HG02798 (cell line): ENCODE data around the gene DNAJC1.

Source experiments
- ATAC-seq: cut with Tn5 transposase; IDR thresholded peaks from one replicate; pipeline ENCODE4 v1.9.1; 2021; ENCODE audit warnings: mild to moderate bottlenecking; ENCODE audit not compliant: unreplicated experiment, poor library complexity

DNAJC1 gene

DNA sequence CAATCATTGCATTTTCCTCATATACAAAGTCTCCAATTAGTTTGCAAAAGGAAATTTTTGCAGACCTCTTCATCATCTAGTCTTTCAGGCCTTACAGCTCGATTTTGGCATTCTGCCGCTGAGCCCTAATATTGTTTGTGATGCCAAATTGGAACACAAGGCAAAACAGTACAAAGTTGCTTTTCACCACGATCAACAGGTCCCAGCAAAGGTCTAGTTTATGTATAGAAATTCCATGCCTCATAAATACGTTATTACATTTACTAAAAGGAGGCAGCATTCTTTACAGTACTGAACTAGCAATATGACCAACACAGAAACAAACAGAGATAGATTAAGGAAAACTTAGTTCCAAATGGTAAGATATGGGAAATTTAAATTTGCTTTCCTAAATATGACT lies 7.0 kb upstream of the DNAJC1 start:
- ATAC-seq = no peak

DNA sequence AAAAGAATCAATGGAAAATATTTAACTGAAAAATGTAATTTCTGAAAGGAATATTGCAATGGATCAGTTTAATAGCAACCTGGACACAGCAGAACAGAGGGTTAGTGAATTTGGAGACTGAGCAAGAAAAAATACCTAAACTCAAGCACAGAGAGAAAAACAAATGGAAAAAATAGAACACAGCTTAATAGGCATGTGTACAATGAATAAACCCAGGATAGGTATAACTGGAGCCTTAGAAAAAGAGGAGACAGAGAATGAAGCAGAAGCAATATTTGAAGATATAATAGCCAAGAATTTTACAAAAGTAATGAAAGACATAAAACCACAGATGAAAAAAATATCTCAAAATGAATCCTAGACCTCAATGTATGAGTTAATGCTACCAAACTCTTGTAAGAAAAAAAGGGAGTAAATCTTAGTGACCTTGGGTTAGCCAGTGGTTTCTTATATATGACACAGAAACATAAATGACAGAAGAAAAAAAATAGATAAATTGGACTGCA lies 2.9 kb upstream of the DNAJC1 start:
- ATAC-seq = no peak

DNA sequence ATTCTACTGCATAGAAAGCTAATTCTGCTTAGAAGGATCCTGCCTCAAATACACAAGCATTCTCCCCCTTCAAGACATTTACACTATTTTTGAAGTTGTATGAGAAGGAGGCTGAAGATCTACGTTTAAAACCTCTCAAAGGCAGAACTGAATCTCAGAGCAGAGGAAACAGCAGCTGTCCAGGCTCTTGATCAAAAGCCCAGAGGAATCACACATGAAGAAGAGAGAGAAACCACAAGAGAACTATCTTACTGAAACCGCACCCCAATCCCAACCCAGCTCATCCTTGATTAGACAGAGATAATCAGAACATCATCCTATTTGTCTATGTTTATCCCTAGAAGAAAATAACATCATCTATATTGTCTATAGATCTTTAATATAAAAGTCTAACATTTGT lies 2.2 kb upstream of the DNAJC1 start:
- ATAC-seq = no peak

DNA sequence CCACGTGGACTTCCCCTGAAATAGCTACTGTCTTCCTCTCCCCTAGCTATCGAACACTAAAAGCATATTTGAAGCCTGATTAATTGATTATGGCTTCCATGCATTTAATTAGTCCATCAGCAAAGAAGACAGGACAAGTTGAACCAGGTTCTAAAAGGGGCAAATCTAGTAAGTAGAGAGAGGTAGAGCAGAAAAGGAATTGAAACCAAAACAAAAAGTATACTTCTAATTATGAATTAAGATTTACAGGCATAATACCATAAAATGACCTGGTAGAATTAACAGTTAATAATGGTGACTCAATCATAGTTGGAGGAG lies 393 bp upstream of the DNAJC1 start:
- no peak for ATAC-seq

DNA sequence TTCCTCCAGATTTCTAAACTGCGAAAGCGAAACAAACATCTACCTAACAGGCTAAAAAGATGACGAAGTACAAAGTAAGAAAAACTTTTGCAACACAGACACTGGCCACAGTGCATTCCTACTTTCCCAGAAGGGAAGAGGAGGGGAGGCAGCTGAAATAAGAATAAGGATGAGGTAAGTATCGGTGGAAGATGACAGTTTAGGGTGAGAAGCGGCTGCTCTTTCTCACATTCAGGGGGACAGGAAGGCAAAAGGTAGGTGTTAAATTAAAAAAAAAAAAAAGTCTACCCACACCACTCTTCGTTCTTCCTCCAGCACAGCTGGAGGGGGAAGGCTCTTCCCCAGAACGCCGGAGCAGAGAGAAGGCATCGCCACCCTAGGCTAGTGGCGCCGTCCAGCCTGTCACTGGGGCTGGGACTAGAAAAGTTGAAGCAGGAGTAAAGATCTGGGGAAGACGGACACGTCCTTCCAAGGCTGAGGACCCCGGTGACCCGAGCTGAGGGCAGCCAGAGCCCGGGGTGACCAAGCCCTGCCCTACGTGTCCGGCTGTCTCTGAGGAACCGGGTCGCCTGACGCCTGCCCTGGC lies 846 bp downstream of the DNAJC1 start:
- peak; percentile 15 for ATAC-seq

DNA sequence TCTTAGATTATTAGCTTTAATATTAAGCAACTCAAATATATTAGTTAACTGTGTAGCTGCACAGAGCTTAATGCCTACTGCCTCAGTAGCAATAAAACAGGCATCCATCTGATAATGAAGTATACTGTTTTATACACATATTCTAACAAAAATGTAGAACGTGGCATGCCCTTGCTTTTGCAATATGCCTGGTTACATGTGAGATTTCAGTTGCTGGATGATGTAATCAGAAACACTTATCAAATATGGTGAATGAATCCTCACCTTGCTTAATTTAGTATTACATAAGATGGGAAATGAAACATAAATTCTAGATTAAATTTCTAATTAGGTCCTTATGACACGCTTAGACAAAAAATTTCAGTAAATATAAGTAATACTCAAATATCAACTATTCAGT lies 8.0 kb downstream of the DNAJC1 start:
- no peak for ATAC-seq

DNA sequence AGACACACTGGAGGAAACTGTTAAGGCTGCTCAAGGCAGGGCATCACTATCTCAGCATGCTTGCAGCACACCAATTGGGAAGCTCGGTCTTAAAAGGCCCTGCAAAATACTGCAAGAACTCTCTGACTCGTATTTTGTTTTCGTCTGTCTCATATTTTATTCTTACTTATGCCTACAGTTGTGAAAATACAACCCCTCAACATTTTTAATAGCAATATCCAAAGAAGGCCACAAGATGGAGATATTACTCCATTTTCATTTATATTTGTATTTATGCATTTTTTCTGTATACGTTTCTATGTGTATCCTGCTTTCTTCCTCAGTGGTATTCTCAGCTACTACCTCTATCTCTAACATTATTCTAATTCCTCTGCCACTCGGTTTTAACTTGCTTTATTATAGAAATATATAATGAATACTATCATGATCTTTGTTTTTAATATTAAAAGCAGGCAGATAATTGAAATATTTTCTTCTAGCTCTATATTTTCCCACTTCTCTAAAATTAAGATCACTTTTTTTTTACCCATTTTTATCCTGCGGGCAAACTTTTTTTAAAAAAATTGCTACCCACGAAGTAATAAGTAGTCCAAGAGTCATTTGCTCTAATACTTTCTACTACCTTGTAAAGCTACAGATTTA lies 10.0 kb downstream of the DNAJC1 start:
- no peak for ATAC-seq

DNA sequence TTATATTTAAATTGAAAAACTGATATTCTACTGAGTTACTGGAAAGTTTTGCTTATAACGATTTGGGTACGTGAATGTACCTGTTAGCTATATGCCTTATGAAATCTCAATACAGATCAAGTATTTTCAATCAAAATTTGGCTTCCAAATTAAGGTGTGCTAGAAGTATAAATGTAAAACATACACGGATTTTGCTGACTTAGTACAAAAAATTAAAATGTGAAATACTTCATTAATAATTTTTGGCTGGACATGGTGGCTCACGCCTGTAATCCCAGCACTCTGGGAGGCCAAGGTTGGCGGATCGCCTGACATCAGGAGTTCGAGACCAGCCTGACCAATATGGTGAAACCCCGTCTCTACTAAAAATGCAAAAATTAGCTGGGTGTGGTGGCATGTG lies 11.7 kb downstream of the DNAJC1 start:
- no peak for ATAC-seq

DNA sequence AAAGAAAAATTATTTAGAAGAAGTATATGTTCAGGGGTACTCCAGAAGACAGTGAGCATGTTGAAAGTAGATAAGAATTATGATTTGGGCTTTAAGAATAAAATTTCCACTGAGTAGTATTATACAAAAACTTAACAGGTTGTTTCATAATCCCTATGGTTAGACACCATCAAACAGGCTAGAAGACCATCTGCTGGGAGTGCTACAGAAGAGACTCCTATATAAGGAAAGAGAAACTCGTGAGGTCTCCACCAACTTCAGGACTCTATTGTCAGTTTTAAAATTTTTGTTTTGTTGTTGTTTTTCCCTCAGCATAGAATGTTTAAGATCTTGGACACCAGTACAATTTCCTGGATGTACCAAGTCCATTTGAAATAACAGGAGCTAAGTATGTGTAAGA lies 13.1 kb downstream of the DNAJC1 start:
- no peak for ATAC-seq

DNA sequence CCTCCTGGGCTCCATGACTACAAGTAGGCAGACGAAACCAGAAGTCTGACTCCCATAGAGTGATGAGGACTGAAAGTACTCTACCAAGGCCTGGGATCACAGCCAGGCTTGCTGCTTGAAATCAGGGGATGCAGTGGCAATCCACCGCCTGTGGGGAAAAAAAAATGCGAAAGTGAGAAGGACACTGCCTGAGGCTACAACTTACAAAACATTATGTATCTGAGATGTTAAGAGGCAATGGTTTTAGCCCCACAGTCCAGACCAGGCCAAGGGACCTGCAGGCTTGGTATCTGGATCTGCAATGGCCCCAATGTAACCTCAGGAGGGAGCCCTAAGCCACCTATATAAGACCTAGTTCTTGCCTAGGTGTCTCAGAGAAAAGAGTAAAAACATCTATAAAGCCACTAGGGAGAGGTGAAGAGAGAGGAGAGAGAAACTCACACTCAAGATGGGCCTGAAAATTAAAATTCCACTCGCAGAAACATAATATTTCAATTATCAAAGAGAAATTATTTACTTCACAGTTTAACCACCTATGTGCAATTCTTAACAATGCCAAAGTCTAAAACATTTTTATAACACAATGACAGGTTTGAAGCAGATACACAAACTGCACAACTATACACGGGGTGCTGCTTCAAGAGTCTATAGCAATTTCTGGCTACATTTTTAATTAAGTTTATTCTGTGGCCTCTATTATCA lies 13.9 kb downstream of the DNAJC1 start:
- ATAC-seq = peak; percentile 87

DNA sequence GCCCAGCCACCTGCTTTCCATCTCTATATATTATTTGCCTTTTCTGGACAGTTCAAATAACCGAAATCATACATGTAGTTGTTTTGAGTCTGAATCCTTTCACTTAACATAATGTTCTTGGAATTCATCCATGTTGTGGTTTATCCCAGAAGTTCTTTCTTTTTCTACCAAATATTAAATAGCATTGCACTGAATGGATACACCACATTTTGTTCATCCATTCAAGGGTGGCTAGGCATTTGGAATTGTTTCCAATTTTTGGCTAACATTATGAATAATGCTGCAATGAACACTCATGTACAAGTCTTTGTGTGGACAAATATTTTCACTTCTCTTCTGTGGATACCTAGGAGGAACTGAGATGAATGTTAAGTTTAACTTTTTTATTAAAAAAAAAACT lies 18.0 kb downstream of the DNAJC1 start:
- no peak for ATAC-seq

DNA sequence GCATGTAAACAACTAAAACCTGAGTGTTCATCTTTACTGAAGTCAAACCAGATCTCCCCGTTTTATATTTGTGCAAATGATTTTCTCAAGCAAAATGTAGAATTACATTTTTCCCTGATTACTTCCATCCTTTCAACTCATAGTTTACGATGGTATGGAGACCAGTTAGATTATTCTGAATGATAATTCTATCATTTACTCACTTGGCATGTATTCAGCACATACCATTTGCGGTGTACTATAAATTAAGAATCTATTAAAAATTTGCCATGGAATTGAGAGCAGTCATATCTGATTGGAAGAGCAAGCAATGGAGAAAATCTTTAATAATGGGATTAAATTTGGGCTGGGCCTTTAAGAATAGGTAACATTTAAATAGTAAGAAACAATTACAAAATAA lies 22.4 kb downstream of the DNAJC1 start:
- no peak for ATAC-seq

DNA sequence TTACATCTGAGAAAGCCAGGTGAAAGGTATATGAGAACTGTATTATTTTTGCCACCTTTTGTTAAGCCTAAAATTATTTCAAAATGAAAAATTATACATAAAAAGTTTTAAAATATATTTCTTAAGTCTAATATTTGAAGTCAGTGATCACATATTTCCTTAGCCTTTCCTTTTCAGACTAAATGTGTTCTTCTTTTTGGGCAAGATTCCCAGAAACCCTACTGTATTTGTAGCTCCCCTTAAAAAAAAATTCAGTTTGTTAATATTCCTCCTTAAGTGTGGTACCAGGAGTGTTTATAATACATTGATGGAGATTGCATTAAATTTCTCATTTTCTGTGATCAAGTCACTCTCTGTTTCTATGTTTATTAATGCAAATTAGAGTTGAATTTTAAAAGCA lies 22.8 kb downstream of the DNAJC1 start:
- no peak for ATAC-seq

DNA sequence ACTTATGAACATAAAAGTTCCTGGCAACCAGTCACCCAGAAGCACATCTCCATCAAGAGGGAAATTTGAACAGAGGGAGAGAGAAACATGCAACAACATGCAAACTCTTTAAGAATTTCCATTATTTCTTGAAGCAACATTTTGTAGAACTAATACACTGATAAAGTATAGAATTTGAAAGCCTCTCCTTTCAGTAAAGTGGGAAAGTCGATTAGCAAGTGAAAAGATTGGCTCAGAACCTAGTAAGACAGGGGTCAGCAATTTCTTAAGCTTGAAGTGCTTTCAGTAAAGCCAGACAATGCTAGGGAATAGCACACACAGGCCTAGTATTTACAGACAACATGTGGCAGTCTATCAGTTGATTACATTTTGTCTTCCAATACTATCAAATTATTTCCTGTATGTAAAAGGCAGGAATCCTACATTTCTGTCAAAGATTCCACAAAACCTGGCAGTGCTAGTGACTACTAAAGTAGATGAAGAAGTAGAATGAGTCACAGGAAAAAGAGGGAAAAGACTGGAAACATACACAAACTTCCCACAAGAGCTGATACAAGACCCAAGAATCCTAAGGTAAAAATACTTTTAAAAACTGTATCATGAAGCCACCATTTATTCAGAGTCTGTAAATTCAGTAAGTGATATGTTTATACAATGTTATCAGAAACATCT lies 25.2 kb downstream of the DNAJC1 start:
- ATAC-seq = no peak

DNA sequence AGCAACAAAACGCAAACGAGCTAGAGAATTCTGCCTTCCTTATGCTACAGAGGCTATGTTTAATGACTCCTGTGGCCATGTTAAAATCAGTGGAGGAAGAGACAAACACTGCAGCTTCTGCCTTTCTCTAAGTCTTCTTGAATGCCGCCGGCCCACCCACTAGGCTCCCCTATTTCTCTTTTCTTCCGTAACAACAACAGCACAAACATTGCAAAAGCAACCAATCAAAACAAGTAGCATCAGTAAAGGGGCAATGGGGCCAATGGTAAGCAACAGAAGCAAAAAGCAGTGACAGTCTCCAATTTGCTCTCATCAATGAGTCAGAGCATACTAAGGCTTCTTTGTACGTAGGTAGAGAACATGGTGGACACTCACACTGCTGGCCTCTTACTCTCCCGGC lies 26.8 kb downstream of the DNAJC1 start:
- ATAC-seq = no peak

DNA sequence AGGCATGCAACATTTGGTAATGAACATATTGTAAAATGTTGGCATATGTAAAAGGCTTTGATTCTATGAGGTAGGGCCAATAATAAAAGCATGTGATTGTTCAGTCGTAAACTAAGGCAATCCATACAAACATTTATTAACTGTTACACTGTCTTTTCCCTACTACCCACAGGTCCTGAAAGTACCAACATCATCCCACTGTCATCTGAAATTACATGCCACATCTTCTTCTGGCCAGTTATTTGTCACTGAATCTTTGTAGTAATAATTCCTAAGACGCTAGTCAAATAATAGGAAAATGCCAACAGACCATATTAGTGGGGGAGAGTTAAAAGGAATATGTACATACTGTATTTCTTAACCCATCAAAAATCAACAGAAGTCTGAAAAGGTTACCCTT lies 27.2 kb downstream of the DNAJC1 start:
- ATAC-seq = no peak

DNA sequence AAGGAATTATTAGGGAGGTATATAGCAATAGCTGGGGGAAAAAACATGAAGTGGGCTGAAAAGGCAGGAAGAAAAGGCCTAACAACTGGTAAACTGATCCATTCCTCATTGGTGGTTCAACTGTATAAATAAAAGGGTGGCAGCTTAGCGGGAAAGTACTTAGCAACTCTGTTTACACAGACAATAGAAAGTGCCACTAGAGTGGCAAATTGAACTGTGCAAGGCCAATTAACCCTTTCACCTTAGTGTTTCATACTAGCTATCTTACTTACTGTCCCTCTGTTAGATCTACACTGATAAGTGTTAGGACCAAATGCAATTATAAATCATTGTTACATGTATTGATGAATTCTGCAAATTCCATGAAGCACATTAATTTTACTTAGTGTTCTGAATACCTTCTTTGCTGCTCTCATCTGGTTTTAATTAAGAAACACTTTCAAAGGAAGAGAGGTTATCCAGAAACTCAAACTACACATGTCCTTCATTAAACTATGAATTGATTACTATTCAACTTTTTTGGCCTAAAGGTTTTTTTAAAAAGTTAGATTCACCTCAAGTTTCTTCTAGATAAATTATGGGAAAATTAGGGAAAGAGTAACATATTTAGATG lies 28.0 kb downstream of the DNAJC1 start:
- ATAC-seq = no peak

DNA sequence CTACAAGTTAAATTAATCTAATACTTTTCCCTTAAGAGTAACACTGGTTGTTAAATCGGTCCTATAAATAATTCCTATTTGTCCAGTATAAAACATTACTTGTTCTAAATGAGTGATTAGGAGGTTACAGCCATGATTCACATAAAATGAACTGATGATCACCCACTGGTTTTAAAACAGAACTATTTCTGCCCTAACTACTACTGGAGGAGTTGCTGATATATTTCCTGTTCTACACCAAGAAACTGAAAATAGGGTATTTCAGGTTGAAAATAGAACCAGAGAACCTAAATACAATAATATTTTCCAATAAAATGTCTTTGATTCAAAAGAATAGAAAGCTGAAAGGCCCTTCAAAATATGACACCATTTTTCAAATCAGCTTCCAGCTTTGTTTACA lies 30.9 kb downstream of the DNAJC1 start:
- ATAC-seq = no peak

DNA sequence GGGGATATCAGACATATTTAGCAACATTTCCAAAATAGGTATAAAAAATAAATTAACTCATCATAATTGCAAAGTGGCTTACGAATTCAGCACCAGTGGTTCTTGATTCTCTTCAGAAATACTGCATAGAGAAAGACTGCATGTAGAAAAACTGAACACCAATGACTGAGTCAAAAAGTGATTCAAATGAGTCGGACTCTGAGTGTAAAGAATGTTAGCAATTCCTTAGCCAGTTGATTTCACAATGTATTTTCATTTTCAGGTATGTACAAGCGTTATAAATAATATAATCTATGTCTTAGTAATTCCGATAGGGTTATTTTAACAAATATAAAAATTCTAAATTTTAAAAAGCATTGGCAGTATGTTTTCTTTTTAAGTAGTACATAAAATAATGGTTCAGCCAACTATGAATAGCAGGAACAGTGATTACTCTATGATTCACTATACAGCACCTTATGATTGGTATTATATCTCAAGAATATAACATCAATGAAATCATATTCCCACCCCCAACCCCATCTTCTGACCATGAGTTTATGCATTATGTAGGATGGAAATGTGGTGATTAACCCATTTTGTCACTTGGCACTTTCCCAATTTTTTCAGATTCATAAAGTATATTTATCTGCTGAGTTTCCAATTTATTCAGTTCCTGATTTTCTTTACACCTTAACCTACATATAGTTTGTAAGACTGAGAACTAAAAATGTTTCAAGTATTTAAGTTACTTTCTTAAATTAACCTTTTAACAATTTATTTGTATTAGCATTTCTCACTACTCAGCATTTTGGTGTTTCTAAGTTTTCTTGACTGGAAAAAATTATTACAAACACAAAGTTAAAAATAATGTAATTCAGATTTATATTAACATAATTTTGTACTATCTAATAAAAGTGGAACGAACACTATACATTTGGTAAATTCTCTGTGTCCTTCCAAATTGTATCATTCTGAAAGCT lies 33.9 kb downstream of the DNAJC1 start:
- ATAC-seq = no peak
